ENCODE data around the gene CD300LG. TPM values are rescaled to one million over a fixed set of nuclear protein-coding genes. Genes with fewer than 3 reads are reported as not detected.
"Not testable (repeated sequence)": the region's sequence is repeated elsewhere in the genome, so short reads cannot be mapped to it uniquely, and the experiment has no call there.

The CD300LG gene
- polyA plus RNA-seq, 1 experiment = not detected

DNA sequence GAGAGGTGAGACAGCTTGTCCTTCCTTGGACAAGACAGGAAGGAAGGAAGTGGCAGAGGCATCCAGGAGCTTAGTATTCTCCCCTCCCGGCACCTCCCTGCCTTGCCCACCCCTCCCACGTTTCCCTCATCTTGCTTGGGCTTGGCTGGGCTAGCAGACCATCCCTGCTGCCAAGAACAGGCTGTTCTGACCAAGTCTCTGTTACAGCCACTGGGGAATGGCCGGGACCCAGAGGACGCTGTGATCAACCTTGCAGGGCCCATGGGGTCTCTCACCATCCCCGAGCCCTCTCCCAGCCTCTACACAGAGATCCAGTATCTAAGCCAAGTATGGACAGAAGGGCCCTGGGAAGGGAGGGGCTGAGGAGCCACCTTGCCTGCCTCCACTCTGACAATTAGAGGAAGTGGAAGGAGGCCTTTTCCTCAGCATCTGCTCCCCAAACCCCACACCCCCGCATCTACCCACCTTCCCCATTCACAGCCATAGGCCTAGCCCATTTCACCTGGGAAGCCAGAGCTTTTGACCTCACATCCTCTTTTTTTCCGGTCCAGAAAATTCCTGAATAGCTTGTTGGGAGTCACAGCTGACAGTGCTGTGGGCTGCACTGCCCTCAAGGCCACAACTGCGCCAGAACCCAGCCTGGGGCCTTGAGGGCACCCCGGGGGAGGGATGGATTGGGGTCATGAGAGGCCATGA, 14.1 kb downstream of the CD300LG start:
- no peak for DNase-seq (ENCODE audit: low read depth, low spot score)

DNA sequence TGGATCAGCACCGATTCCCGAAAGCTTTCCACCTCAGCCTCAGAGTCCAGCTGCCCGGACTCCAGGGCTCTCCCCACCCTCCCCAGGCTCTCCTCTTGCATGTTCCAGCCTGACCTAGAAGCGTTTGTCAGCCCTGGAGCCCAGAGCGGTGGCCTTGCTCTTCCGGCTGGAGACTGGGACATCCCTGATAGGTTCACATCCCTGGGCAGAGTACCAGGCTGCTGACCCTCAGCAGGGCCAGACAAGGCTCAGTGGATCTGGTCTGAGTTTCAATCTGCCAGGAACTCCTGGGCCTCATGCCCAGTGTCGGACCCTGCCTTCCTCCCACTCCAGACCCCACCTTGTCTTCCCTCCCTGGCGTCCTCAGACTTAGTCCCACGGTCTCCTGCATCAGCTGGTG, 15.0 kb downstream of the CD300LG start:
- Histone ChIP-seq H3K9me3 (ENCODE audit: control insufficient read depth, insufficient read depth, low read length) (peaks cover 10% of the 10 kb centered on the region), H3K27me3 (ENCODE audit: control insufficient read depth, insufficient read depth, low read length) (peaks cover 70% of the 10 kb centered on the region), H3K4me3 (ENCODE audit: low read depth, low read length) (no peak overlapping the region), H3K27ac (ENCODE audit: low read depth, low read length) (no peak overlapping the region)
- no peak for DNase-seq (ENCODE audit: low read depth, low spot score)
- TF ChIP-seq CTCF (IDR thresholded peaks at IDR 0.05; ENCODE audit: low read depth, low read length) = no peak
- POLR2A ChIA-PET = no interaction called here
- CTCF ChIA-PET = interaction anchor here (1.0 kb wide), 1 partner anchor 48 kb away, joined by 7 read pairs; no protein-coding TSS in a partner anchor

More for the DNA sequence above, 14.1 kb downstream of the CD300LG start:
- ChIA-PET POLR2A (no interaction called here), CTCF (interaction anchor here (1.0 to 1.6 kb wide), 4 partner anchors 14 to 49 kb away, joined by 5 to 9 read pairs (median 6); partner anchors contain the start of gene CD300LG)
- no peak for TF ChIP-seq CTCF (IDR thresholded peaks at IDR 0.05; ENCODE audit: low read depth, low read length)
- no peak overlapping the region for H3K4me3 ChIP-seq (ENCODE audit: low read depth, low read length)
- no peak overlapping the region for H3K27ac ChIP-seq (ENCODE audit: low read depth, low read length)
- peaks cover 15% of the 10 kb centered on the region for H3K9me3 ChIP-seq (ENCODE audit: control insufficient read depth, insufficient read depth, low read length)
- H3K27me3 ChIP-seq (ENCODE audit: control insufficient read depth, insufficient read depth, low read length) = peaks cover 73% of the 10 kb centered on the region

GRCh38 chr17:43864161-43864984, 17.4 kb downstream of the CD300LG start:
- no peak overlapping the region for H3K27ac ChIP-seq (ENCODE audit: low read depth, low read length)
- CTCF ChIA-PET = interaction anchor here (1.0 to 5.0 kb wide), 2 partner anchors 14 to 18 kb away, joined by 9 to 49 read pairs; partner anchors contain the start of gene CD300LG
- H3K4me3 ChIP-seq (ENCODE audit: low read depth, low read length) = no peak overlapping the region
- no peak for TF ChIP-seq CTCF (IDR thresholded peaks at IDR 0.05; ENCODE audit: low read depth, low read length)
- H3K27me3 ChIP-seq (ENCODE audit: control insufficient read depth, insufficient read depth, low read length) = peaks cover 59% of the 10 kb centered on the region
- POLR2A ChIA-PET = interaction anchor here (0.6 kb wide), 1 partner anchor 974 kb away, joined by 6 read pairs; no protein-coding TSS in a partner anchor
- no peak for DNase-seq (ENCODE audit: low read depth, low spot score)
- H3K9me3 ChIP-seq (ENCODE audit: control insufficient read depth, insufficient read depth, low read length) = no peaks in the 10 kb centered on the region

DNA sequence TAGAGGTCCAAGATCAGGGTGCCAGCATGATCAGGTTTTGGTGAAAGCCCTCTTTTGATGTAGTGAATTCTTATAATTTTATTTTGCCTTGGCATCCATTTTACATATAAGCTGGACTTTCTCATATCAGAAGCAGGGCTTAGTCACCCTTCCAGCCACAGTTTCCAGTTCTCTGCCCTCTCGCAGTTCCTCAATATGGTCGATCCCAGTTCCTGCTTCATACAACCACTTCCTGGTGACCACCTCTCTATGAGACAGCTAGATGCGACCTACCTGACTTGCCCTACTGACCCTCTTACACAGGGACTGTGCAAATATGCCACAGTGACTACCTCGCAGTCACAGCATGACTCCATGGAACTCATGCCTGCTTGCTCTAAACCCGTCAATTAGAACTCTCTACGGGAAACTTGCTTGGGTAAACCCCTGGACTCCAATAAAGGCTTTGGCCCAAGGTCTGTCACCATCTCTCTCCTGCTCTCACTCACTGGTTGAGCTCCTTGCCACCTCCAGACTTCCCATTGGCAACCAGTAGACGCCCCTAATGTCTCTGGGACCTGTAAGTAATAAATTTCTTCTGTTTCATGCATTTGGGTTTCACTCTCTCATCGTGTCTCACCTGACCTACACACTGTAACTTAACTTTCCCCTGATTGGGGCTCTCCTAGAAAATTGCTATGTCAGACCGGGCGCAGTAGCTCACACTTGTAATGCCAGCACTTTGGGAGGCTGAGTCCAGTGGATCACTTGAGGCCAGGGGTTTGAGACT, 21.4 kb downstream of the CD300LG start:
- Histone ChIP-seq H3K27me3 (ENCODE audit: control insufficient read depth, insufficient read depth, low read length) (peaks cover 62% of the 10 kb centered on the region), H3K9me3 (ENCODE audit: control insufficient read depth, insufficient read depth, low read length) (no peaks in the 10 kb centered on the region), H3K27ac (ENCODE audit: low read depth, low read length) (no peak overlapping the region), H3K4me3 (ENCODE audit: low read depth, low read length) (no peak overlapping the region)
- no peak for DNase-seq (ENCODE audit: low read depth, low spot score)
- TF ChIP-seq CTCF (IDR thresholded peaks at IDR 0.05; ENCODE audit: low read depth, low read length) = no peak
- ChIA-PET CTCF (interaction anchor here (5.0 kb wide), 1 partner anchor 10 kb away, joined by 49 read pairs; no protein-coding TSS in a partner anchor), POLR2A (no interaction called here)

DNA sequence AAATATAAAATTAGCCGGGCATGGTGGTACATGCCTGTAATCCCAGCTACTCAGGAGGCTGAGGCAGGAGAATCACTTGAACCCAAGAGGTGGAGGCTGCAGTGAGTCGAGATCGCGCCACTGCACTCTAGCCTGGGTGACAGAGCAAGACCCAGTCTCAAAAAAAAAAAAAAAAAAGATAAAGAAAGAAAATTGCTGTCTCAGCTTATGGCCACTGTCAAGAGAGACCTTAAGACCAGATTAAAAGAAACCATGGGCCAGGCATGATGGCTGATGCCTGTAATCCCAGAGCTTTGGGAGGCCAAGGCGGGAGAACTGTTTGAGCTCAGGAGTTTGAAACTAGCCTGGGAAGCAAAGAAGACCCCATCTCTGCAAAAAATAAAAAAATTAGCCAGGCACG, 22.1 kb downstream of the CD300LG start:
- H3K27me3 ChIP-seq (ENCODE audit: control insufficient read depth, insufficient read depth, low read length) = peaks cover 66% of the 10 kb centered on the region
- CTCF ChIA-PET = interaction anchor here (5.0 kb wide), 1 partner anchor 9 kb away, joined by 49 read pairs; no protein-coding TSS in a partner anchor
- POLR2A ChIA-PET; DNase-seq (ENCODE audit: low read depth, low spot score); H3K4me3 ChIP-seq (ENCODE audit: low read depth, low read length); H3K27ac ChIP-seq (ENCODE audit: low read depth, low read length); H3K9me3 ChIP-seq (ENCODE audit: control insufficient read depth, insufficient read depth, low read length): not testable (repeated sequence)

All from AG04450 (cell line).